Adrenal gland (tissue), 12 donors: Measurements from ENCODE around the gene FMNL3. TPM values are rescaled to one million over a fixed set of nuclear protein-coding genes. Genes with fewer than 3 reads are reported as not detected.
A peak's percentile ranks its signal among the peaks of the same experiment; 100 is the strongest.
"Not testable (repeated sequence)": the region's sequence is repeated elsewhere in the genome, so short reads cannot be mapped to it uniquely, and the experiment has no call there.

Source experiments
- DNase-seq, 7 donors: peaks; one replicate each; pipeline ENCODE4 v3.0.0-alpha.2; 2019 to 2020
- H3K27ac ChIP-seq, 5 donors: fragments of 200-600 bp; sonication (generic) in 4 of 5; 1 replicate in 3 of 5; 2 replicates in 2 of 5; pipeline versions ENCODE4 v1.5.1 to v1.8.0; 2016 to 2020; ENCODE audit warnings: mild to moderate bottlenecking in 1 of 5
- H3K27me3 ChIP-seq: fragments of 200-600 bp; 2 replicates; pipeline ENCODE4 v1.8.0; 2021
- H3K36me3 ChIP-seq, 2 donors: fragments of 200-600 bp; replicated peaks in 1 of 2; 1 replicate in 1 of 2; 2 replicates in 1 of 2; pipeline versions ENCODE4 v1.5.1 to v1.8.0; 2018 to 2022
- H3K4me1 ChIP-seq, 2 donors: fragments of 200-600 bp; replicated peaks in 1 of 2; 1 replicate in 1 of 2; 2 replicates in 1 of 2; pipeline versions ENCODE4 v1.5.1 to v1.8.0; 2018 to 2021
- H3K4me3 ChIP-seq, 4 donors: fragments of 200-600 bp; sonication (generic) in 3 of 4; one replicate each; pipeline ENCODE4 v1.5.1; 2016 to 2018
- H3K9me3 ChIP-seq, 3 donors: fragments of 200-600 bp; sonication (generic) in 1 of 3; replicated peaks in 1 of 3; 1 replicate in 2 of 3; 2 replicates in 1 of 3; pipeline versions ENCODE4 v1.5.1 to v1.8.0; 2016 to 2021
- CTCF ChIP-seq, 6 experiments: fragments of 450-650 bp in 4 of 6; fragments of 200-600 bp in 2 of 6; sonication (generic) in 1 of 6; IDR thresholded peaks; 1 replicate in 5 of 6; 2 replicates in 1 of 6; pipeline versions ENCODE4 v1.5.1 to v1.8.0; 2016 to 2021; ENCODE audit warnings: antibody characterized with exemption in 6 of 6, mild to moderate bottlenecking in 2 of 6, moderate library complexity in 1 of 6
- POLR2A ChIP-seq, 2 donors: fragments of 450-650 bp; IDR thresholded peaks; one replicate each; pipeline ENCODE4 v1.6.1; 2017; ENCODE audit warnings: antibody characterized with exemption in 2 of 2, mild to moderate bottlenecking in 2 of 2, moderate library complexity in 1 of 2
- WGBS, 4 donors: extraction: QIAGEN DNeasy Blood & Tissue Kit in 2 of 4; methylation state at CpG; one replicate each; pipeline versions ENCODE4 v1.1.5 to v1.1.7; 2013 to 2017; 5-methylcytosine and 5-hydroxymethylcytosine counted together
- intact Hi-C, 2 donors: fragments of 100-400 bp; cut with DNase I; formaldehyde crosslinking; loops; one replicate each; pipeline versions ENCODE4 v1.14.1 to v1.15.0; 2022 to 2023
- polyA plus RNA-seq, 3 donors: library from polyadenylated mRNA; stranded (reverse); fragments of 200-250 nt in 2 of 3; fragments of 350-450 nt in 1 of 3; fragmentation: Illumina TruSeq in 1 of 3; extraction: RNeasy Lipid Tissue Mini Kit (QIAGEN cat#74804) in 1 of 3; gene quantifications; one replicate each; pipeline ENCODE4 v1.2.3, GENCODE V29; 2013 to 2014
- total RNA-seq, 9 donors: library from RNA; depleted of rRNA in 4 of 9; stranded (reverse); fragments of >200 nt in 4 of 9; fragments of 120-200 nt in 1 of 9; fragmentation: NEBNext Ultra II Directional in 1 of 9; extraction: Animal tissue kit (Norgen Biotek cat#: 25700) in 1 of 9; gene quantifications; one replicate each; pipeline versions ENCODE4 v1.1.0 to v1.2.4, GENCODE V29; 2013 to 2023
- donor health status: healthy with polysubstance abuse.
- donor health status: Bipolar disorder and iron deficiency.
- donor health status: DM: yes; HTN: yes; CAD: no.
- donor health status: DM: no; HTN: no; CAD: no.
- donor health status: DM: no; HTN: no; CAD: no.
- donor health status: DM: yes; HTN: yes; CAD: no.

The FMNL3 gene
- total and polyA plus RNA-seq, 12 donors: 4.7 to 24.1 (median 15.0) TPM

GRCh38 chr12:49609059-49609874 lies 97.9 kb downstream of the FMNL3 start:
- Histone ChIP-seq H3K4me3 (no peak overlapping the region), H3K36me3 (no peaks in the 10 kb centered on the region), H3K27me3 (no peaks in the 10 kb centered on the region), H3K4me1 (peaks cover 5 to 10% of the 10 kb centered on the region in 2 donors), H3K9me3 (no peaks in the 10 kb centered on the region), H3K27ac (no peak overlapping the region)
- 90 to 100% (median 99%) methylated on average over 2 of the region's 2 CpGs for WGBS, 4 donors
- no peak for TF ChIP-seq CTCF (IDR thresholded peaks at IDR 0.05)
- no peak for TF ChIP-seq POLR2A (IDR thresholded peaks at IDR 0.05)
- intact Hi-C loops: no loop called here
- peak in 1 of 7 donors; percentile 34 for DNase-seq

GRCh38 chr12:49605539-49605938 lies 101.7 kb downstream of the FMNL3 start, which contains the start of gene FAM186B:
Gene FAM186B, minus strand, starts transcription at chr12:49605639. Its CDS starts 162 bp downstream, at chr12:49605477.
- 95 to 97% (median 96%) methylated on average over 4 of the region's 4 CpGs for WGBS, 4 donors
- H3K9me3 ChIP-seq, H3K4me1 ChIP-seq, H3K4me3 ChIP-seq, H3K27ac ChIP-seq, H3K27me3 ChIP-seq, intact Hi-C loops, DNase-seq, H3K36me3 ChIP-seq: not testable (repeated sequence)

GRCh38 chr12:49604856-49605255 lies 102.3 kb downstream of the FMNL3 start:
- Histone ChIP-seq H3K4me3 (no peak overlapping the region), H3K36me3 (no peaks in the 10 kb centered on the region), H3K27me3 (no peaks in the 10 kb centered on the region), H3K4me1 (peaks cover 5 to 10% of the 10 kb centered on the region in 2 donors), H3K27ac (no peak overlapping the region), H3K9me3 (no peaks in the 10 kb centered on the region)
- no peak for DNase-seq
- WGBS, 4 donors: 52 to 77% (median 61%) methylated on average over 5 of the region's 5 CpGs
- TF ChIP-seq POLR2A (IDR thresholded peaks at IDR 0.05) (no peak), CTCF (IDR thresholded peaks at IDR 0.05) (no peak)
- intact Hi-C loops: no loop called here

- Histone ChIP-seq H3K36me3 (no peaks in the 10 kb centered on the region), H3K27ac (no peak overlapping the region), H3K4me1 (peaks cover 5 to 10% of the 10 kb centered on the region in 2 donors), H3K9me3 (no peaks in the 10 kb centered on the region), H3K27me3 (no peaks in the 10 kb centered on the region), H3K4me3 (no peak overlapping the region)
- DNase-seq: no peak
- no peak for TF ChIP-seq POLR2A (IDR thresholded peaks at IDR 0.05)
- TF ChIP-seq CTCF (IDR thresholded peaks at IDR 0.05): no peak
- intact Hi-C loops: no loop called here
- 74 to 100% (median 82%) methylated on average over 1 of the region's 1 CpG for WGBS, 4 donors
These were observed 103.5 kb downstream of the FMNL3 start for GRCh38 chr12:49603721-49604120.

GRCh38 chr12:49599961-49600360 lies 107.2 kb downstream of the FMNL3 start:
- intact Hi-C loops: no loop called here
- no peak for TF ChIP-seq CTCF (IDR thresholded peaks at IDR 0.05)
- no peak for TF ChIP-seq POLR2A (IDR thresholded peaks at IDR 0.05)
- no peaks in the 10 kb centered on the region for H3K4me1 ChIP-seq
- no peaks in the 10 kb centered on the region for H3K27me3 ChIP-seq
- WGBS, 4 donors: 94 to 99% (median 97%) methylated on average over 8 of the region's 8 CpGs
- no peak overlapping the region for H3K27ac ChIP-seq
- no peaks in the 10 kb centered on the region for H3K9me3 ChIP-seq
- no peak for DNase-seq
- no peaks in the 10 kb centered on the region for H3K36me3 ChIP-seq
- no peak overlapping the region for H3K4me3 ChIP-seq
